ENCODE measurements around the gene PRKCD. TPM values are rescaled to one million over a fixed set of nuclear protein-coding genes. Genes with fewer than 3 reads are reported as not detected.

The PRKCD gene
- total RNA-seq, 1 experiment from 2014 or later: 1.4 TPM

DNA sequence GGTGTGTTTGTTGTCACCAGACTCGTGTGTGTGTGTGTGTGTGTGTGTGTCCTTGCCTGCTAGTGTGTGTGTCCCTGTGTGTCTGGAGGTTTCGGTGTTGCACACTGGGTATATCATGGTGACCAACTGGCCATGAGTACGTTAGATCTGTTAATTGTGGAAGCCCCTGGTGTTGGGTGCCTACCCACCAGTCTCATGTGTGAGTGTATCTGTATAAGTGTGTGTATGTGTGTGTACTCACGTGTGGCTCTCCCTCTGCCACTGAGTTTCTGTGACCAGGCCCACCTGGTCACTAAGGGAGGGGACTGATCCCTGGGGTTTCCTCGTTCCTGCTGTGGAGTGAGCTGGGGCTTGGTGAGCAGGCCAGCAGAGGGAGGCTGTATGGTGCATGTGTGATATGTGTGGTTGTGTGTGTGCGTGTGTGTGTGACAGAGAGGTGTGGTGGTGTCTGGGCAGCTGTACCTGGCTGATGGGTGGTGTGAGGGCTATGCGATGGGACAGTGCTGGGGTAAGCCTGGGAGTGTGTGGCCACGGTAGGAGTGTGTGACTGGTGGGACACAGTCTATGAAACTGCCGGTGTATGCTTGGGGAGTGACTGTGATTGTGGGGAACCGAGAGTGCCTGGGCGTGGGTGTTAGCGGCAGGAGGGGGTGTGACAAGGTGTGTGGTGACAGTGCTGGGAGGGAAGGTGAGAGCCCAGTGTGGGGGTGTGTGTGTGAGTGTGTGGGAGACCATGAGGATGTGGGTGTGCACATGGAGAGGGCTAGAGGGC lies 1.8 kb downstream of the PRKCD start:
- POLR2A ChIA-PET (ENCODE audit: low non-redundant PET): no interaction called here
- intact Hi-C loops (cut with micrococcal nuclease; ENCODE audit: unreplicated experiment): no loop called here
- H3K36me3 ChIP-seq (ENCODE audit: insufficient read depth, low read length, poor library complexity, severe bottlenecking): no peaks in the 10 kb centered on the region
- DNase-seq (ENCODE audit: low spot score): no peak
- no peaks in the 10 kb centered on the region for H3K27me3 ChIP-seq (replicated peaks; ENCODE audit: insufficient read depth, low read depth, low read length, poor library complexity)
- no peak overlapping the region for H3K4me3 ChIP-seq (ENCODE audit: low read depth, low read length, poor library complexity, severe bottlenecking)
- H3K4me1 ChIP-seq (ENCODE audit: insufficient read depth, low read length, poor library complexity, severe bottlenecking): no peaks in the 10 kb centered on the region
- CTCF ChIA-PET: no interaction called here
- H3K27ac ChIP-seq (ENCODE audit: low read depth, low read length, poor library complexity, severe bottlenecking): no peak overlapping the region
- no peak for TF ChIP-seq EZH2 (IDR thresholded peaks at IDR 0.05; ENCODE audit: borderline replicate concordance, low read depth, low read length, poor library complexity, severe bottlenecking)
- TF ChIP-seq, protein P1, sequence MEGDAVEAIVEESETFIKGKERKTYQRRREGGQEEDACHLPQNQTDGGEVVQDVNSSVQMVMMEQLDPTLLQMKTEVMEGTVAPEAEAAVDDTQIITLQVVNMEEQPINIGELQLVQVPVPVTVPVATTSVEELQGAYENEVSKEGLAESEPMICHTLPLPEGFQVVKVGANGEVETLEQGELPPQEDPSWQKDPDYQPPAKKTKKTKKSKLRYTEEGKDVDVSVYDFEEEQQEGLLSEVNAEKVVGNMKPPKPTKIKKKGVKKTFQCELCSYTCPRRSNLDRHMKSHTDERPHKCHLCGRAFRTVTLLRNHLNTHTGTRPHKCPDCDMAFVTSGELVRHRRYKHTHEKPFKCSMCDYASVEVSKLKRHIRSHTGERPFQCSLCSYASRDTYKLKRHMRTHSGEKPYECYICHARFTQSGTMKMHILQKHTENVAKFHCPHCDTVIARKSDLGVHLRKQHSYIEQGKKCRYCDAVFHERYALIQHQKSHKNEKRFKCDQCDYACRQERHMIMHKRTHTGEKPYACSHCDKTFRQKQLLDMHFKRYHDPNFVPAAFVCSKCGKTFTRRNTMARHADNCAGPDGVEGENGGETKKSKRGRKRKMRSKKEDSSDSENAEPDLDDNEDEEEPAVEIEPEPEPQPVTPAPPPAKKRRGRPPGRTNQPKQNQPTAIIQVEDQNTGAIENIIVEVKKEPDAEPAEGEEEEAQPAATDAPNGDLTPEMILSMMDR (conservative IDR thresholded peaks at IDR 0.05; ENCODE audit: low read depth, low read length): no peak
- H3K9me3 ChIP-seq (ENCODE audit: low read depth, low read length, poor library complexity, severe bottlenecking): no peaks in the 10 kb centered on the region
- no TSS peak for BruUV-seq (replicated peaks)

DNA sequence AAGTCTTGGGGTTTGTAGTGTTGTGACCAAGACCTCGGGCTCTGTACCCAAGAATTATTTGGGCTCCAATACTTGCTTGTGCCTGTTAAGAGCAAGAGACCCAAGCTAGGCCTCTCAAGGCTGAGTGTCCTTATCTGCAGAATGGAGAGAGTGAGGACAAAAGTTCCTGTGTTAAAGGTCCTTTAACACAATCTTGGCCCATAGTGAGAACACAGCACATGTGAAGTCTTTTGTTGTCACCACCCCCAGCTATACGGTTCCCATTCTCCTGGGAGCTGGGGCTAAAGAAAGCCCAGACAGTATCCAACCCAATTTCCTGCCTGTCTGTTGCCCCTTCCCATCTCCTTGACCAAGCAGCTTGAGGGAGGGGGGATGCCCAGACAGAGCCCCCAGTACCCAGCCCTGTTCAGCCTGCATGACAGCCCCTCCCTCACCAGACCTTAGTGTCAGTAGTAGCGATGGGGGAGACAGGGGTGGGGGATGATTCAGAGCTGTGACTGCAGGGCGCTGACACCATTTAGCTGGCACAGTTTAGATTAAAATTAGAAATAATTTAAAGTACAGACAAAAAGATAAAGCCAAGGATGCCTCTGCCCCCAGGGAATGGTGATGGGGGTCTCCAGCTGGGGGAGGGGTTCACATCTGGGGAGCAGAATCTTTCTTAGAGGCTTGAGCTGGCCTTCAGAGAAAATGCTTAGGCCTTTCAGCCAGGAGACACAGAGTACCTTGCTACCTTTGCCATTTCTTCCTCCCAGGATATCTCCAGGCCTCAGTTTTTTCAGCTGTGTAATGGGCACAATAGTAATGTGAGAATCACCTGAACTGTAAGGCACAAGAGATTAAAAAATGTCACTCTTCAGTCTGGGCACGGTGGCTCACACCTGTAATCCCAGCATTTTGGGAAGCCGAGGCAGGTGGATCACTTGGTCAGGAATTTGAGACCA lies 2.7 kb downstream of the PRKCD start:
- no peak overlapping the region for H3K4me3 ChIP-seq (ENCODE audit: low read depth, low read length, poor library complexity, severe bottlenecking)
- no peak overlapping the region for H3K27ac ChIP-seq (ENCODE audit: low read depth, low read length, poor library complexity, severe bottlenecking)
- H3K27me3 ChIP-seq (replicated peaks; ENCODE audit: insufficient read depth, low read depth, low read length, poor library complexity): no peaks in the 10 kb centered on the region
- no peak for DNase-seq (ENCODE audit: low spot score)
- TF ChIP-seq, protein P1 (conservative IDR thresholded peaks at IDR 0.05; ENCODE audit: low read depth, low read length): no peak
- no peak for TF ChIP-seq EZH2 (IDR thresholded peaks at IDR 0.05; ENCODE audit: borderline replicate concordance, low read depth, low read length, poor library complexity, severe bottlenecking)
- H3K4me1 ChIP-seq (ENCODE audit: insufficient read depth, low read length, poor library complexity, severe bottlenecking): no peaks in the 10 kb centered on the region
- no peaks in the 10 kb centered on the region for H3K36me3 ChIP-seq (ENCODE audit: insufficient read depth, low read length, poor library complexity, severe bottlenecking)
- ChIA-PET CTCF (no interaction called here), POLR2A (ENCODE audit: low non-redundant PET) (no interaction called here)
- intact Hi-C loops (cut with micrococcal nuclease; ENCODE audit: unreplicated experiment): no loop called here
- BruUV-seq (replicated peaks): no TSS peak
- H3K9me3 ChIP-seq (ENCODE audit: low read depth, low read length, poor library complexity, severe bottlenecking): no peaks in the 10 kb centered on the region

DNA sequence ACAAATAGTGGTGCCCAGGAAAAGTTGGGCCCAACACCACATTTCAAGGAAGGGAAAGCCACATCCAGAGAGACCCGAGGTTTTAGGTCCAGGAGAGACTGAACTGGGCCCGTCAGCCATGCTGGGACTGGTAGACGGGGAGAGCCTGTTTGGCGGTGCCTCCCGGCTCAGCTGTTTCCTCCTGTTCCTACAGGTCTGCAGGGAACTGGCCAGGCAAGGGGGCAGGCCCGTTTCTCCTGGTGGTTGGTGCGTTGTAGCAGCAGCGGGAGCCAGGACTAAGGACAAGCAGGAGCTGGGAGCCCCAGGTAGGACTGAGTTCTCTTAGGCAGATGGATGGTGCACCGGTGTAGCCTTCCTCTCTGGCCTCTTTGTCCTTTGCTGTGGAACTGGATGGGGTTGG lies 3.9 kb downstream of the PRKCD start:
- H3K4me3 ChIP-seq (ENCODE audit: low read depth, low read length, poor library complexity, severe bottlenecking): no peak overlapping the region
- CTCF ChIA-PET: no interaction called here
- no peak for TF ChIP-seq EZH2 (IDR thresholded peaks at IDR 0.05; ENCODE audit: borderline replicate concordance, low read depth, low read length, poor library complexity, severe bottlenecking)
- TF ChIP-seq, protein P1 (conservative IDR thresholded peaks at IDR 0.05; ENCODE audit: low read depth, low read length): no peak
- no peaks in the 10 kb centered on the region for H3K4me1 ChIP-seq (ENCODE audit: insufficient read depth, low read length, poor library complexity, severe bottlenecking)
- POLR2A ChIA-PET (ENCODE audit: low non-redundant PET): no interaction called here
- no TSS peak for BruUV-seq (replicated peaks)
- no peaks in the 10 kb centered on the region for H3K9me3 ChIP-seq (ENCODE audit: low read depth, low read length, poor library complexity, severe bottlenecking)
- no peak overlapping the region for H3K27ac ChIP-seq (ENCODE audit: low read depth, low read length, poor library complexity, severe bottlenecking)
- intact Hi-C loops (cut with micrococcal nuclease; ENCODE audit: unreplicated experiment): no loop called here
- no peak for DNase-seq (ENCODE audit: low spot score)
- H3K36me3 ChIP-seq (ENCODE audit: insufficient read depth, low read length, poor library complexity, severe bottlenecking): no peaks in the 10 kb centered on the region
- H3K27me3 ChIP-seq (replicated peaks; ENCODE audit: insufficient read depth, low read depth, low read length, poor library complexity): no peaks in the 10 kb centered on the region

Measured in A673 (cell line).